Natural killer cell (primary cell): ENCODE data around the gene IGF2. TPM values are rescaled to one million over a fixed set of nuclear protein-coding genes. Genes with fewer than 3 reads are reported as not detected.

Experiments used
- ATAC-seq, 3 donors: fragments of 150-1000 bp in 2 of 3; fragments of 200-7000 bp in 1 of 3; cut with Tn5 transposase; 1 replicate in 1 of 3; 2 replicates in 2 of 3; pipeline ENCODE4 v1.10.0; 2021; ENCODE audit warnings: mild to moderate bottlenecking in 2 of 3, moderate library complexity in 2 of 3
- DNase-seq, 2 donors: peaks; one replicate each; pipeline versions ENCODE4 v3.0.0 to v3.0.0-alpha.2; 2013 to 2021; ENCODE audit warnings: mixed read lengths in 1 of 2
- H3K27ac ChIP-seq: one replicate; pipeline ENCODE4 v1.5.1; 2013; ENCODE audit warnings: mild to moderate bottlenecking, low read length
- H3K27me3 ChIP-seq: one replicate; pipeline ENCODE4 v1.6.1; 2013; ENCODE audit warnings: low read length; ENCODE audit not compliant: control insufficient read depth, insufficient read depth
- H3K36me3 ChIP-seq: one replicate; pipeline ENCODE4 v1.6.1; 2013; ENCODE audit warnings: low read length; ENCODE audit not compliant: control insufficient read depth, insufficient read depth
- H3K4me1 ChIP-seq: one replicate; pipeline ENCODE4 v1.6.1; 2013; ENCODE audit warnings: low read length; ENCODE audit not compliant: control insufficient read depth, insufficient read depth
- H3K4me3 ChIP-seq: one replicate; pipeline ENCODE4 v1.5.1; 2013; ENCODE audit warnings: low read length
- H3K9me3 ChIP-seq: one replicate; pipeline ENCODE4 v1.6.1; 2013; ENCODE audit warnings: low read length; ENCODE audit not compliant: control insufficient read depth, insufficient read depth
- H3K27ac Mint-ChIP-seq, 2 donors: one replicate each; pipeline ENCODE4 v1.8.0; 2022; ENCODE audit warnings: mild to moderate bottlenecking in 2 of 2, mixed read lengths in 2 of 2, moderate library complexity in 1 of 2
- H3K27me3 Mint-ChIP-seq, 2 donors: one replicate each; pipeline ENCODE4 v1.8.0; 2022; ENCODE audit warnings: low read depth in 2 of 2, mixed read lengths in 2 of 2
- H3K36me3 Mint-ChIP-seq: one replicate; pipeline ENCODE4 v1.8.0; 2022; ENCODE audit warnings: mixed read lengths
- H3K4me1 Mint-ChIP-seq, 2 donors: one replicate each; pipeline ENCODE4 v1.8.0; 2022; ENCODE audit warnings: mixed read lengths in 2 of 2
- H3K4me3 Mint-ChIP-seq: one replicate; pipeline ENCODE4 v1.8.0; 2022; ENCODE audit warnings: mild to moderate bottlenecking, moderate library complexity, mixed read lengths
- H3K9me3 Mint-ChIP-seq, 2 donors: one replicate each; pipeline ENCODE4 v1.8.0; 2022; ENCODE audit warnings: mixed read lengths in 2 of 2
- CTCF ChIP-seq: fragments of 200-600 bp; IDR thresholded peaks from one replicate; pipeline ENCODE4 v1.8.0; 2022; ENCODE audit warnings: antibody characterized with exemption
- WGBS: methylation state at CpG from one replicate; pipeline ENCODE4 v1.1.7; 2013; ENCODE audit warnings: missing lambda C conversion rate; ENCODE audit not compliant: insufficient coverage; 5-methylcytosine and 5-hydroxymethylcytosine counted together
- intact Hi-C: fragments of 100-400 bp; cut with micrococcal nuclease; formaldehyde crosslinking; loops from one replicate; pipeline ENCODE4 v1.14.2; 2022
- total RNA-seq, 4 donors: library from RNA; stranded (reverse); fragments of 120-200 nt in 1 of 4; gene quantifications; one replicate each; pipeline versions ENCODE4 v1.2.3 to v1.2.4, GENCODE V29; 2013 to 2022

Gene IGF2
- total RNA-seq, 3 donors from 2014 or later (not counting 1 experiment from before 2014, with no cell fraction given), result not detected

GRCh38 chr11:2175659-2176058 lies 36.5 kb upstream of the IGF2 start:
- intact Hi-C loops, result no loop called here
- Histone ChIP-seq H3K36me3 (no peaks in the 10 kb centered on the region), H3K9me3 (no peaks in the 10 kb centered on the region), H3K4me3 (no peak overlapping the region), H3K27me3 (no peaks in the 10 kb centered on the region), H3K4me1 (no peaks in the 10 kb centered on the region), H3K27ac (no peak overlapping the region)
- 75% methylated on average over 13 of the region's 13 CpGs for WGBS
- DNase-seq, result no peak
- ATAC-seq, result no peak
- no peak overlapping the region for H3K4me3 Mint-ChIP-seq
- H3K27ac Mint-ChIP-seq, result no peak overlapping the region
- TF ChIP-seq CTCF, result no peak
- H3K36me3 Mint-ChIP-seq, result no peaks in the 10 kb centered on the region
- peaks cover 0 to 4% of the 10 kb centered on the region in 2 donors for H3K27me3 Mint-ChIP-seq
- no peaks in the 10 kb centered on the region for H3K4me1 Mint-ChIP-seq
- no peaks in the 10 kb centered on the region for H3K9me3 Mint-ChIP-seq

GRCh38 chr11:2174361-2174760 lies 35.2 kb upstream of the IGF2 start:
- H3K9me3 Mint-ChIP-seq, result no peaks in the 10 kb centered on the region
- no peak for ATAC-seq
- Histone ChIP-seq H3K4me3 (no peak overlapping the region), H3K4me1 (no peaks in the 10 kb centered on the region), H3K27ac (no peak overlapping the region), H3K27me3 (no peaks in the 10 kb centered on the region), H3K9me3 (no peaks in the 10 kb centered on the region), H3K36me3 (no peaks in the 10 kb centered on the region)
- no peak for DNase-seq
- no peak overlapping the region for H3K27ac Mint-ChIP-seq
- no peak for TF ChIP-seq CTCF
- 88% methylated on average over 11 of the region's 11 CpGs for WGBS
- H3K27me3 Mint-ChIP-seq, result peaks cover 0 to 4% of the 10 kb centered on the region in 2 donors
- H3K4me1 Mint-ChIP-seq, result no peaks in the 10 kb centered on the region
- H3K4me3 Mint-ChIP-seq, result no peak overlapping the region
- no peaks in the 10 kb centered on the region for H3K36me3 Mint-ChIP-seq
- intact Hi-C loops, result no loop called here

GRCh38 chr11:2173761-2174160 lies 34.6 kb upstream of the IGF2 start:
- Histone ChIP-seq H3K4me3 (no peak overlapping the region), H3K27me3 (no peaks in the 10 kb centered on the region), H3K9me3 (no peaks in the 10 kb centered on the region), H3K27ac (no peak overlapping the region), H3K36me3 (no peaks in the 10 kb centered on the region), H3K4me1 (no peaks in the 10 kb centered on the region)
- Mint-ChIP-seq H3K27ac (no peak overlapping the region), H3K36me3 (no peaks in the 10 kb centered on the region), H3K4me3 (no peak overlapping the region), H3K27me3 (peaks cover 0 to 4% of the 10 kb centered on the region in 2 donors), H3K9me3 (no peaks in the 10 kb centered on the region), H3K4me1 (no peaks in the 10 kb centered on the region)
- ATAC-seq (no peak), DNase-seq (no peak)
- TF ChIP-seq CTCF, result no peak
- WGBS, result 63% methylated on average over 11 of the region's 11 CpGs
- intact Hi-C loops, result no loop called here

GRCh38 chr11:2173150-2173693 lies 34.0 kb upstream of the IGF2 start:
- no peaks in the 10 kb centered on the region for H3K9me3 ChIP-seq
- Mint-ChIP-seq H3K9me3 (no peaks in the 10 kb centered on the region), H3K4me1 (no peaks in the 10 kb centered on the region), H3K27ac (no peak overlapping the region), H3K4me3 (no peak overlapping the region), H3K36me3 (no peaks in the 10 kb centered on the region), H3K27me3 (peaks cover 0 to 4% of the 10 kb centered on the region in 2 donors)
- DNase-seq (no peak), ATAC-seq (no peak)
- WGBS, result 68% methylated on average over 16 of the region's 16 CpGs
- H3K4me3 ChIP-seq, result no peak overlapping the region
- H3K36me3 ChIP-seq, result no peaks in the 10 kb centered on the region
- intact Hi-C loops, result no loop called here
- TF ChIP-seq CTCF, result no peak
- H3K27me3 ChIP-seq, result no peaks in the 10 kb centered on the region
- no peak overlapping the region for H3K27ac ChIP-seq
- no peaks in the 10 kb centered on the region for H3K4me1 ChIP-seq
